HEK293 (cell line): ENCODE measurements around the gene MPO.

Experiments
- HOXD13 ChIP-seq: sonication (generic); formaldehyde crosslinking; IDR thresholded peaks from 2 replicates; pipeline ENCODE4 v1.8.0; 2022; ENCODE audit warnings: missing genetic modification reagents, borderline replicate concordance
- PRDM1 ChIP-seq: fragments of 450-650 bp; formaldehyde crosslinking; IDR thresholded peaks from 2 replicates; pipeline ENCODE4; 2016; ENCODE audit warnings: missing biosample characterization, missing genetic modification characterization
- ZNF10 ChIP-seq: fragments of 450-650 bp; formaldehyde crosslinking; IDR thresholded peaks from 2 replicates; pipeline ENCODE4 v1.5.1; 2017; ENCODE audit warnings: missing biosample characterization, missing genetic modification characterization
- ZNF335 ChIP-seq: fragments of 450-650 bp; formaldehyde crosslinking; conservative IDR thresholded peaks from 2 replicates; pipeline ENCODE4 v1.5.1; 2016; ENCODE audit warnings: missing biosample characterization, missing genetic modification characterization
- TF ChIP-seq, protein P1 (sequence below): fragments of 450-650 bp; formaldehyde crosslinking; IDR thresholded peaks from 2 replicates; pipeline ENCODE4 v1.5.1; 2016; ENCODE audit warnings: missing biosample characterization, missing genetic modification characterization
- TF ChIP-seq, protein P2 (sequence below): sonication (generic); formaldehyde crosslinking; IDR thresholded peaks from 2 replicates; pipeline ENCODE4 v1.8.1; 2022; ENCODE audit warnings: mild to moderate bottlenecking, moderate library complexity, missing genetic modification reagents

DNA sequence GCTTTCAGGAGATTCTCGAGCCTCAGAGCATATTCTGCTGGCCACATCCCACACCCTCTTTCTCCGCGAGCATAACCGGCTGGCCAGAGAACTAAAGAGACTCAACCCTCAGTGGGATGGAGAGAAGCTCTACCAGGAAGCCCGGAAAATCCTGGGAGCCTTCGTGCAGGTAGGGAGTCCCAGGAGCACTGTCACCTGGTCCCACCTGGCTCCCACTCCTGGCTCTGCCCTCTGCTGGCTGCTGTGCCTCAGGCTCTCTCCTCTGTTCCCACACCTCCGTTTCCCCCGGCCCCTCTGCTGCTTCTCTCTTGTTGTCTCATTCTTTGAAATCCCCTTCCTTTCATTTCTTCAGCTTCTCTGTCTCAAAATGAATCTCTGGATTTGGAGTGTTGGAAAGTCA lies 25.9 kb downstream of the MPO start:
- no peak for TF ChIP-seq HOXD13
- no peak for TF ChIP-seq PRDM1 (tag by site-specific recombination)
- TF ChIP-seq, protein P1, sequence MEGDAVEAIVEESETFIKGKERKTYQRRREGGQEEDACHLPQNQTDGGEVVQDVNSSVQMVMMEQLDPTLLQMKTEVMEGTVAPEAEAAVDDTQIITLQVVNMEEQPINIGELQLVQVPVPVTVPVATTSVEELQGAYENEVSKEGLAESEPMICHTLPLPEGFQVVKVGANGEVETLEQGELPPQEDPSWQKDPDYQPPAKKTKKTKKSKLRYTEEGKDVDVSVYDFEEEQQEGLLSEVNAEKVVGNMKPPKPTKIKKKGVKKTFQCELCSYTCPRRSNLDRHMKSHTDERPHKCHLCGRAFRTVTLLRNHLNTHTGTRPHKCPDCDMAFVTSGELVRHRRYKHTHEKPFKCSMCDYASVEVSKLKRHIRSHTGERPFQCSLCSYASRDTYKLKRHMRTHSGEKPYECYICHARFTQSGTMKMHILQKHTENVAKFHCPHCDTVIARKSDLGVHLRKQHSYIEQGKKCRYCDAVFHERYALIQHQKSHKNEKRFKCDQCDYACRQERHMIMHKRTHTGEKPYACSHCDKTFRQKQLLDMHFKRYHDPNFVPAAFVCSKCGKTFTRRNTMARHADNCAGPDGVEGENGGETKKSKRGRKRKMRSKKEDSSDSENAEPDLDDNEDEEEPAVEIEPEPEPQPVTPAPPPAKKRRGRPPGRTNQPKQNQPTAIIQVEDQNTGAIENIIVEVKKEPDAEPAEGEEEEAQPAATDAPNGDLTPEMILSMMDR (tag by site-specific recombination): no peak
- TF ChIP-seq, protein P2, sequence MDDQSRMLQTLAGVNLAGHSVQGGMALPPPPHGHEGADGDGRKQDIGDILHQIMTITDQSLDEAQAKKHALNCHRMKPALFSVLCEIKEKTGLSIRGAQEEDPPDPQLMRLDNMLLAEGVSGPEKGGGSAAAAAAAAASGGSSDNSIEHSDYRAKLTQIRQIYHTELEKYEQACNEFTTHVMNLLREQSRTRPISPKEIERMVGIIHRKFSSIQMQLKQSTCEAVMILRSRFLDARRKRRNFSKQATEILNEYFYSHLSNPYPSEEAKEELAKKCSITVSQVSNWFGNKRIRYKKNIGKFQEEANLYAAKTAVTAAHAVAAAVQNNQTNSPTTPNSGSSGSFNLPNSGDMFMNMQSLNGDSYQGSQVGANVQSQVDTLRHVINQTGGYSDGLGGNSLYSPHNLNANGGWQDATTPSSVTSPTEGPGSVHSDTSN (CRISPR knock-in tag): no peak
- TF ChIP-seq ZNF10 (tag by site-specific recombination): no peak
- TF ChIP-seq ZNF335: no peak
